Panc1 (cell line): ENCODE data around the gene PROX1. TPM values are rescaled to one million over a fixed set of nuclear protein-coding genes. Genes with fewer than 3 reads are reported as not detected.

ENCODE experiments used
- ATAC-seq: fragments of 200-7000 bp; cut with Tn5 transposase; 2 replicates; pipeline ENCODE4 v1.9.1; 2020; ENCODE audit warnings: mild to moderate bottlenecking, moderate library complexity
- BruUV-seq: library from RNA; stranded (reverse); fragments of 400-500 nt; replicated peaks from 2 replicates; lab custom pipeline; 2021; lab: Mats Ljungman, UMichigan
- CTCF ChIA-PET: fragments of 300-600 bp; sonication (Branson Sonifier 250); formaldehyde crosslinking; loops from one replicate; lab custom pipeline; 2022; ENCODE audit warnings: antibody characterized with exemption; lab: Charles Lee
- POLR2A ChIA-PET: fragments of 300-600 bp; sonication (Branson Sonifier 250); formaldehyde crosslinking; loops from one replicate; lab custom pipeline; 2022; ENCODE audit warnings: antibody characterized with exemption; lab: Charles Lee
- DNase-seq: peaks from one replicate; pipeline ENCODE4 v3.0.0-alpha.2; 2010; ENCODE audit warnings: low read depth, low spot score
- H3K27ac ChIP-seq: 2 replicates; pipeline ENCODE4 v1.5.1; 2011; ENCODE audit warnings: mild to moderate bottlenecking, low read length, inconsistent platforms
- H3K27me3 ChIP-seq: fragments of 200-500 bp; sonication (Bioruptor generic); 2 replicates; pipeline ENCODE4 v1.6.0; 2014; ENCODE audit warnings: low read length, inconsistent platforms; ENCODE audit not compliant: control insufficient read depth, insufficient read depth
- H3K36me3 ChIP-seq: fragments of 200-500 bp; sonication (Bioruptor generic); 2 replicates; pipeline ENCODE4 v1.5.1; 2014; ENCODE audit warnings: inconsistent platforms, mild to moderate bottlenecking, low read length, moderate library complexity; ENCODE audit not compliant: control insufficient read depth, insufficient read depth
- H3K4me1 ChIP-seq: 2 replicates; pipeline ENCODE4 v1.5.1; 2011; ENCODE audit warnings: inconsistent platforms, mild to moderate bottlenecking, low read length, moderate library complexity; ENCODE audit not compliant: control insufficient read depth, insufficient read depth
- H3K4me3 ChIP-seq, 2 experiments: 2 replicates each; pipeline ENCODE4 v1.5.1; 2011 to 2012; ENCODE audit warnings: low read depth in 2 of 2, low read length in 2 of 2, mild to moderate bottlenecking in 2 of 2, inconsistent platforms in 1 of 2, moderate library complexity in 1 of 2
- H3K9me3 ChIP-seq: fragments of 200-500 bp; sonication (Bioruptor generic); 2 replicates; pipeline ENCODE4 v1.5.1; 2014; ENCODE audit warnings: low read depth, mild to moderate bottlenecking, inconsistent platforms, low read length, moderate library complexity; ENCODE audit not compliant: control insufficient read depth, insufficient read depth
- POLR2AphosphoS5 ChIP-seq: IDR thresholded peaks from 2 replicates; pipeline ENCODE4 v1.6.1; 2012; ENCODE audit warnings: mild to moderate bottlenecking, low read depth, low read length, moderate library complexity
- REST ChIP-seq, 2 experiments: IDR thresholded peaks; 2 replicates each; pipeline ENCODE4 v1.6.1; 2011 to 2012; ENCODE audit warnings: low read depth in 2 of 2, control low read depth in 1 of 2, low read length in 1 of 2, mild to moderate bottlenecking in 1 of 2, moderate library complexity in 1 of 2; ENCODE audit not compliant: insufficient read depth in 1 of 2
- SIN3A ChIP-seq: IDR thresholded peaks from 2 replicates; pipeline ENCODE4 v1.6.1; 2012; ENCODE audit warnings: low read depth, mild to moderate bottlenecking, low read length, moderate library complexity, borderline replicate concordance; ENCODE audit not compliant: insufficient read depth
- TCF7L2 ChIP-seq: IDR thresholded peaks from 2 replicates; pipeline ENCODE4 v1.6.1; 2011; ENCODE audit warnings: mild to moderate bottlenecking, low read depth, low read length, inconsistent platforms
- in situ Hi-C: cut with HindIII; loops from 2 replicates; pipeline ENCODE4 v1.10.0; 2016; ENCODE audit warnings: low sequenced_read_pairs, low pct_unique_long_range_greater_than_20kb
- intact Hi-C: fragments of 100-400 bp; cut with micrococcal nuclease; formaldehyde crosslinking; loops from one replicate; pipeline ENCODE4 v1.10.0; 2022; ENCODE audit not compliant: unreplicated experiment
- total RNA-seq: library from RNA; stranded (reverse); gene quantifications from one replicate; pipeline ENCODE4 v1.2.1, GENCODE V29; 2021; ENCODE audit not compliant: unreplicated experiment
- TF ChIP-seq, protein P1 (sequence below): fragments of 450-650 bp; IDR thresholded peaks from 2 replicates; pipeline ENCODE4 v1.5.1; 2017; ENCODE audit warnings: mild to moderate bottlenecking

Gene PROX1
- total RNA-seq, 1 experiment from 2014 or later: 0.13 TPM

GRCh38 chr1:213986925-213987250, 885 bp upstream of the PROX1 start:
- DNase-seq: no peak
- Histone ChIP-seq H3K9me3 (no peaks in the 10 kb centered on the region), H3K27me3 (peaks cover 37% of the 10 kb centered on the region), H3K4me3 (peak overlapping the region; percentile 42 to 80; a peak in 2 of 4 replicates), H3K36me3 (no peaks in the 10 kb centered on the region), H3K4me1 (peaks cover 8% of the 10 kb centered on the region), H3K27ac (no peak overlapping the region)
- no peak for ATAC-seq
- intact Hi-C loops (no loop called here), in situ Hi-C loops (no loop called here)
- TF ChIP-seq REST (IDR thresholded peaks at IDR 0.05; ENCODE audit: insufficient read depth in 1 of 2, low read depth in 2 of 2, low read length in 1 of 2): no peak
- TF ChIP-seq, protein P1, sequence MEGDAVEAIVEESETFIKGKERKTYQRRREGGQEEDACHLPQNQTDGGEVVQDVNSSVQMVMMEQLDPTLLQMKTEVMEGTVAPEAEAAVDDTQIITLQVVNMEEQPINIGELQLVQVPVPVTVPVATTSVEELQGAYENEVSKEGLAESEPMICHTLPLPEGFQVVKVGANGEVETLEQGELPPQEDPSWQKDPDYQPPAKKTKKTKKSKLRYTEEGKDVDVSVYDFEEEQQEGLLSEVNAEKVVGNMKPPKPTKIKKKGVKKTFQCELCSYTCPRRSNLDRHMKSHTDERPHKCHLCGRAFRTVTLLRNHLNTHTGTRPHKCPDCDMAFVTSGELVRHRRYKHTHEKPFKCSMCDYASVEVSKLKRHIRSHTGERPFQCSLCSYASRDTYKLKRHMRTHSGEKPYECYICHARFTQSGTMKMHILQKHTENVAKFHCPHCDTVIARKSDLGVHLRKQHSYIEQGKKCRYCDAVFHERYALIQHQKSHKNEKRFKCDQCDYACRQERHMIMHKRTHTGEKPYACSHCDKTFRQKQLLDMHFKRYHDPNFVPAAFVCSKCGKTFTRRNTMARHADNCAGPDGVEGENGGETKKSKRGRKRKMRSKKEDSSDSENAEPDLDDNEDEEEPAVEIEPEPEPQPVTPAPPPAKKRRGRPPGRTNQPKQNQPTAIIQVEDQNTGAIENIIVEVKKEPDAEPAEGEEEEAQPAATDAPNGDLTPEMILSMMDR: no peak
- TF ChIP-seq SIN3A: no peak
- TF ChIP-seq POLR2AphosphoS5: no peak
- TF ChIP-seq TCF7L2: no peak
- CTCF ChIA-PET: no interaction called here
- POLR2A ChIA-PET: no interaction called here
- BruUV-seq: no TSS peak

- no peak for DNase-seq
- BruUV-seq: no TSS peak
- peak; percentile 90 for ATAC-seq
- TF ChIP-seq REST (IDR thresholded peaks at IDR 0.05; ENCODE audit: insufficient read depth in 1 of 2, low read depth in 2 of 2, low read length in 1 of 2): no peak
- TF ChIP-seq, protein P1: no peak
- TF ChIP-seq TCF7L2: no peak
- TF ChIP-seq POLR2AphosphoS5: no peak
- no peak for TF ChIP-seq SIN3A
- ChIA-PET CTCF (no interaction called here), POLR2A (no interaction called here)
- intact Hi-C loops: no loop called here
- in situ Hi-C loops: no loop called here
- Histone ChIP-seq H3K4me1 (peaks cover 8% of the 10 kb centered on the region), H3K36me3 (no peaks in the 10 kb centered on the region), H3K4me3 (peak overlapping the region; percentile 42 to 80), H3K27me3 (peaks cover 40% of the 10 kb centered on the region), H3K9me3 (no peaks in the 10 kb centered on the region), H3K27ac (no peak overlapping the region)
Measured at GRCh38 chr1:213987422-213987926, 299 bp upstream of the PROX1 start.
